Upper lobe of right lung (tissue), 1 donor: ENCODE data around the gene EWSR1. TPM values are rescaled to one million over a fixed set of nuclear protein-coding genes. Genes with fewer than 3 reads are reported as not detected.
"Not testable (repeated sequence)": the region's sequence is repeated elsewhere in the genome, so short reads cannot be mapped to it uniquely, and the experiment has no call there.

ENCODE experiments used
- ATAC-seq: fragments of 200-7000 bp; cut with Tn5 transposase; one replicate; pipeline ENCODE4 v1.9.1; 2020; ENCODE audit warnings: mild to moderate bottlenecking, moderate library complexity
- DNase-seq: peaks from one replicate; pipeline ENCODE4 v3.0.0-alpha.2; 2020
- H3K27ac ChIP-seq: fragments of 200-600 bp; one replicate; pipeline ENCODE4 v1.8.0; 2022
- H3K27me3 ChIP-seq: fragments of 200-600 bp; one replicate; pipeline ENCODE4 v1.8.0; 2022; ENCODE audit warnings: mild to moderate bottlenecking
- H3K36me3 ChIP-seq: fragments of 200-600 bp; one replicate; pipeline ENCODE4 v1.8.0; 2022
- H3K4me1 ChIP-seq: fragments of 200-600 bp; one replicate; pipeline ENCODE4 v1.8.0; 2022
- H3K4me3 ChIP-seq: fragments of 200-600 bp; one replicate; pipeline ENCODE4 v1.8.0; 2022; ENCODE audit warnings: mild to moderate bottlenecking
- H3K9me3 ChIP-seq: fragments of 200-600 bp; one replicate; pipeline ENCODE4 v1.8.0; 2022
- intact Hi-C: fragments of 100-400 bp; cut with DNase I; formaldehyde crosslinking; loops from one replicate; pipeline ENCODE4 v1.11.0; 2022
- total RNA-seq: library from RNA; stranded (reverse); fragmentation: NEBNext Ultra II Directional; extraction: Animal tissue kit (Norgen Biotek cat#: 25700); gene quantifications from one replicate; pipeline ENCODE4 v1.2.1, GENCODE V29; 2021
- TF ChIP-seq, protein P1 (sequence below): fragments of 200-600 bp; IDR thresholded peaks from one replicate; pipeline ENCODE4 v1.8.0; 2022; ENCODE audit warnings: antibody characterized with exemption
- donor health status: DM: no; HTN: yes; CAD: no; lungs with severe emphysema.

EWSR1 gene
- total RNA-seq, 1 donor from 2014 or later: 149 TPM

DNA sequence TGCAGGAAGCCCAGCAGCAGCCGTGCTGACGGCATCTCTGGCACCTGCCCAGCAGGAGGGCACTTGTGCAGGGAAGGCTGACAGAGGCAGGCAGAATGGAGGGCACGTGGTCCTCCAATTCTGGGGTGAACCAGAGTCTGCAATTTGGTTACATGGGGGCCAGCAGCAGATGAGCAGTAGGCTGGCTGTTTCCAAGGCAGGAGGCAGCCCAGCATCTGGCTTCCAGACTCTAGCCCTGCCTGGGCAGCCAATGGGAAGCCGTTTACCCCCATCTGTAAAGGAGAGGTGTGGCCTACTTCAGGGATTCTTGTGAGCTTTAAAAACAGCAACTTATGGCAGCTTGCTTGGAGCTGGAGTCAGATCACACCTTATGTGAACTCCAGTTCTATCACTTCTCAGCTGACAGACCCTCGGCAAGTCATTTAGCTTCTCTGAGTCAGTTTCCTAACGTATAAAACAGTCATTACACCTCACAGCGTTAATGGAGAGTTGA, 75.3 kb downstream of the EWSR1 start:
- H3K4me1 ChIP-seq: no peaks in the 10 kb centered on the region
- no peaks in the 10 kb centered on the region for H3K27me3 ChIP-seq
- H3K36me3 ChIP-seq: peaks cover 78% of the 10 kb centered on the region
- intact Hi-C loops: no loop called here
- DNase-seq (peak; percentile 85), ATAC-seq (peak; percentile 54)
- H3K27ac ChIP-seq: no peak overlapping the region
- TF ChIP-seq, protein P1, sequence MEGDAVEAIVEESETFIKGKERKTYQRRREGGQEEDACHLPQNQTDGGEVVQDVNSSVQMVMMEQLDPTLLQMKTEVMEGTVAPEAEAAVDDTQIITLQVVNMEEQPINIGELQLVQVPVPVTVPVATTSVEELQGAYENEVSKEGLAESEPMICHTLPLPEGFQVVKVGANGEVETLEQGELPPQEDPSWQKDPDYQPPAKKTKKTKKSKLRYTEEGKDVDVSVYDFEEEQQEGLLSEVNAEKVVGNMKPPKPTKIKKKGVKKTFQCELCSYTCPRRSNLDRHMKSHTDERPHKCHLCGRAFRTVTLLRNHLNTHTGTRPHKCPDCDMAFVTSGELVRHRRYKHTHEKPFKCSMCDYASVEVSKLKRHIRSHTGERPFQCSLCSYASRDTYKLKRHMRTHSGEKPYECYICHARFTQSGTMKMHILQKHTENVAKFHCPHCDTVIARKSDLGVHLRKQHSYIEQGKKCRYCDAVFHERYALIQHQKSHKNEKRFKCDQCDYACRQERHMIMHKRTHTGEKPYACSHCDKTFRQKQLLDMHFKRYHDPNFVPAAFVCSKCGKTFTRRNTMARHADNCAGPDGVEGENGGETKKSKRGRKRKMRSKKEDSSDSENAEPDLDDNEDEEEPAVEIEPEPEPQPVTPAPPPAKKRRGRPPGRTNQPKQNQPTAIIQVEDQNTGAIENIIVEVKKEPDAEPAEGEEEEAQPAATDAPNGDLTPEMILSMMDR: no peak
- H3K9me3 ChIP-seq: no peaks in the 10 kb centered on the region
- no peak overlapping the region for H3K4me3 ChIP-seq

DNA sequence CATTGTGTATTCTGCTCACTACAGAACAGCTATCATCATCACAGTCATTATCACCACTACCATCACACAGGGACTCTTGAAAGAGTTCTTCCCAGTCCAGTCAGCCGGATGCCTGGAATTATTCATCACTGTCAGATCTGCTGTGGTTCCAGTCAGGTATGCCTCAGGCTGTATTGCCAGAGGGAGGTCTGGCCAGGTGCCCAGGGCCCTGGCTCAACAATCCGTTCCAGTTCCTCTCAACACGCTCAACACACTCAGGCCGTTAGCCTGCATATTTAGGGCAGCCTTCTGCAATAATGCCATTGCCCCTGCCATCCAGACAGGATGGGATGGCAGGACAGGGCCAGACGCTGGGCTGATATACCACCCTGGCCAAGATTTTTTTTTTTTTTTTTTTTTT, 76.1 kb downstream of the EWSR1 start:
- ATAC-seq: peak; percentile 71
- intact Hi-C loops: no loop called here
- Histone ChIP-seq H3K27me3 (no peaks in the 10 kb centered on the region), H3K4me3 (no peak overlapping the region), H3K36me3 (peaks cover 78% of the 10 kb centered on the region), H3K27ac (no peak overlapping the region), H3K4me1 (no peaks in the 10 kb centered on the region), H3K9me3 (no peaks in the 10 kb centered on the region)
- peak; percentile 87 for DNase-seq
- TF ChIP-seq, protein P1: no peak

DNA sequence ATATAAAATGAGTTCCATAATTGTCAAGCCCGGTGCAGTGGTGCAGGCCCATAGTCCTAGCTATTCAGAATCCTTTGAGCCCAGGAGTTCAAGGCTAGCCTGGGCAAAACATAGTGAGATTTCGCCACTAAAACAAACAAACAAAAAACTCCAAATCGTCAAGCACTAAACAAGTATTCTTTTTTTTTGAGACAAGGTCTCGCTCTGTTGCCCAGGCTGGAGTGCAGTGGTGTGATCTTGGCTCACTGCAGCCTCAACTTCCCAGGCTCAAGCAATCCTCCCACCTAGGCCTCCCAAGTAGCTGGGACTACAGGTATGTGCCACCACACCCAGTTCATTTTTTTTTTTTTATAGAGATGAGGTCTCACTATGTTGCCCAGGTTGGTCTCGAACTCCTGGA, 76.8 kb downstream of the EWSR1 start:
- H3K27ac ChIP-seq, H3K4me1 ChIP-seq, H3K9me3 ChIP-seq, DNase-seq, ATAC-seq, intact Hi-C loops, H3K4me3 ChIP-seq, H3K27me3 ChIP-seq: not testable (repeated sequence)
- peaks cover 78% of the 10 kb centered on the region for H3K36me3 ChIP-seq

DNA sequence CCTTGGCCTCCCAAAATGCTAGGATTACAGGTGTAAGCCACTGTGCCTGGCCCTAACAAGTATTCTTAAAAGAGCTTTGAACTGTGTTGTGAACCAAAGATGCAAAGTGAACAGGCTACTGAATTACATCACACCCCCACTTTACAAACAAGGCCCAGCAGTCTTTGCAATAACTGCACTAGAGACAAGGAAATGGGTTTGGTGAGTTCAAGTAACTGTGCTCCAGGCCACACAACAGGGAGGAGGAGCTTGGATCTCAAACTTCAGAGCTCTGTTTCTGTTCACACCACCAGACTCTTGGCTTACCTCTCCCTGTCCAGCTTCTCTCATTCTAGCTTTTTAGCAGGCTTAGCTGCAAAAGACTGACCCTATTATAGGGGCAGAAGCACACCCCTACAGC, 77.9 kb downstream of the EWSR1 start:
- Histone ChIP-seq H3K27me3 (no peaks in the 10 kb centered on the region), H3K4me1 (no peaks in the 10 kb centered on the region), H3K9me3 (no peaks in the 10 kb centered on the region), H3K36me3 (peaks cover 78% of the 10 kb centered on the region), H3K27ac (no peak overlapping the region), H3K4me3 (no peak overlapping the region)
- peak; percentile 53 for ATAC-seq
- no peak for DNase-seq
- intact Hi-C loops: no loop called here
- TF ChIP-seq, protein P1: no peak

DNA sequence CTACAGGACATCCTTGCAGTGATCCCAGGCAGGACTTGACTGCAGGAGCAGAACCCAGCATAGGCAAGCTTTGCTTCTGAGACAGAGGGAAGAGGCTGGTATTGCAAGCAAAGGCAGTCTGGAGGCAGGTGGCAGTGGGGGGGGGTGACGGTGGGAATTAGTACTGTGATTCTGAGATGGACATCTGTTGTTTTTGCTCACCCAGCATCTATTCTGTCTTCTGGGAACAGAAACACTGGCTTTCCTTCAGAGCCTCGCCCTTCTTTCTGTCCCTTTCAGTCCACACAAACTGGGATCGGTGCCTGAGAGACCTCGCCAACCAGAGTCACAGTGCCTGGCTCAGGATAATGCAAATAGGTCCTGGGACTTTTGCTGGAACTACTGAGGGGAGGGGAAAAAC, 78.6 kb downstream of the EWSR1 start:
- Histone ChIP-seq H3K4me3 (no peak overlapping the region), H3K4me1 (no peaks in the 10 kb centered on the region), H3K9me3 (no peaks in the 10 kb centered on the region), H3K36me3 (peaks cover 78% of the 10 kb centered on the region), H3K27ac (no peak overlapping the region), H3K27me3 (no peaks in the 10 kb centered on the region)
- DNase-seq (no peak), ATAC-seq (no peak)
- TF ChIP-seq, protein P1: no peak
- intact Hi-C loops: no loop called here

DNA sequence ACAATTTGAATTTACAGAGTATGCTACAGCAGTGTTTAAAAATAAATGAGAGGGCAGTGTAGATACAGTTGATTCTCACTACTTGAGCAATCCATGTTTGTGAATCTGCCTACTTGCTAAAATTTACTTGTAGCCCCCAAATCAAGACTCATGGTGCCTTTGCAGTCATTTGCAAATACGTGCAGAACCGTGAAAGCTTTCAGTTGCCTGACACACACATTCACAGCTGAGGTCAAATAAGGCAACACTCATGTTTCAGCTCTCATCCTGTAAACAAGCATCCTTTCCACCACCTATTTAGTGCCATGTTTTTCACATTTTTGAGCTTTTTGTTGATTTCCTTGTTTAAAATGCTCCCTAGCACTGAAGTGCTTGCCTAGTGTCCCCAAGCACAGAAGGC, 80.0 kb downstream of the EWSR1 start:
- DNase-seq (no peak), ATAC-seq (no peak)
- no peaks in the 10 kb centered on the region for H3K27me3 ChIP-seq
- intact Hi-C loops: no loop called here
- no peaks in the 10 kb centered on the region for H3K9me3 ChIP-seq
- no peak overlapping the region for H3K27ac ChIP-seq
- peaks cover 78% of the 10 kb centered on the region for H3K36me3 ChIP-seq
- no peaks in the 10 kb centered on the region for H3K4me1 ChIP-seq
- H3K4me3 ChIP-seq: no peak overlapping the region
- TF ChIP-seq, protein P1: no peak
